ENCODE results near the gene STXBP4. TPM values are rescaled to one million over a fixed set of nuclear protein-coding genes. Genes with fewer than 3 reads are reported as not detected.

STXBP4 gene
- total RNA-seq, 1 donor from 2014 or later, result 4.7 TPM

GRCh38 chr17:55116440-55116914 lies 147.9 kb downstream of the STXBP4 start:
- no peaks in the 10 kb centered on the region for H3K9me3 ChIP-seq (replicated peaks)
- no peak overlapping the region for H3K4me3 ChIP-seq
- H3K4me1 ChIP-seq, result peaks cover 16% of the 10 kb centered on the region
- H3K36me3 ChIP-seq, result no peaks in the 10 kb centered on the region
- H3K27ac ChIP-seq (replicated peaks), result peak overlapping the region; percentile 0
- intact Hi-C loops (cut with micrococcal nuclease), result no loop called here
- no peaks in the 10 kb centered on the region for H3K27me3 ChIP-seq (ENCODE audit: low read depth)
- no peak for DNase-seq
- no peak for TF ChIP-seq CTCF (IDR thresholded peaks at IDR 0.05; ENCODE audit: borderline replicate concordance)

- TF ChIP-seq CTCF (IDR thresholded peaks at IDR 0.05; ENCODE audit: borderline replicate concordance), result no peak
- no peak for DNase-seq
- Histone ChIP-seq H3K4me3 (no peak overlapping the region), H3K27me3 (ENCODE audit: low read depth) (no peaks in the 10 kb centered on the region), H3K4me1 (peaks cover 16% of the 10 kb centered on the region), H3K36me3 (no peaks in the 10 kb centered on the region), H3K27ac (replicated peaks) (peak overlapping the region; percentile 0), H3K9me3 (replicated peaks) (no peaks in the 10 kb centered on the region)
- intact Hi-C loops (cut with micrococcal nuclease), result no loop called here
Measured at GRCh38 chr17:55117164-55117563, 148.6 kb downstream of the STXBP4 start.

GRCh38 chr17:55120651-55121050 lies 152.1 kb downstream of the STXBP4 start:
- H3K4me1 ChIP-seq, result peaks cover 16% of the 10 kb centered on the region
- DNase-seq, result no peak
- no peak for TF ChIP-seq CTCF (IDR thresholded peaks at IDR 0.05; ENCODE audit: borderline replicate concordance)
- H3K4me3 ChIP-seq, result no peak overlapping the region
- no peaks in the 10 kb centered on the region for H3K36me3 ChIP-seq
- intact Hi-C loops (cut with micrococcal nuclease), result no loop called here
- H3K27me3 ChIP-seq (ENCODE audit: low read depth), result no peaks in the 10 kb centered on the region
- H3K9me3 ChIP-seq (replicated peaks), result no peaks in the 10 kb centered on the region
- H3K27ac ChIP-seq (replicated peaks), result no peak overlapping the region

- H3K9me3 ChIP-seq (replicated peaks), result no peaks in the 10 kb centered on the region
- no peak overlapping the region for H3K4me3 ChIP-seq
- no peak for DNase-seq
- no peak for TF ChIP-seq CTCF (IDR thresholded peaks at IDR 0.05; ENCODE audit: borderline replicate concordance)
- no peak overlapping the region for H3K27ac ChIP-seq (replicated peaks)
- no peaks in the 10 kb centered on the region for H3K27me3 ChIP-seq (ENCODE audit: low read depth)
- no peaks in the 10 kb centered on the region for H3K36me3 ChIP-seq
- intact Hi-C loops (cut with micrococcal nuclease), result no loop called here
- peaks cover 15% of the 10 kb centered on the region for H3K4me1 ChIP-seq
Measured at GRCh38 chr17:55121268-55121667, 152.7 kb downstream of the STXBP4 start.

GRCh38 chr17:55122114-55122513 lies 153.5 kb downstream of the STXBP4 start:
- Histone ChIP-seq H3K27me3 (ENCODE audit: low read depth) (no peaks in the 10 kb centered on the region), H3K4me3 (no peak overlapping the region), H3K27ac (replicated peaks) (no peak overlapping the region), H3K4me1 (peaks cover 7% of the 10 kb centered on the region), H3K9me3 (replicated peaks) (no peaks in the 10 kb centered on the region), H3K36me3 (no peaks in the 10 kb centered on the region)
- DNase-seq, result no peak
- intact Hi-C loops (cut with micrococcal nuclease), result no loop called here
- no peak for TF ChIP-seq CTCF (IDR thresholded peaks at IDR 0.05; ENCODE audit: borderline replicate concordance)

Measured in left ventricle myocardium inferior (tissue), 1 donor.